IMR-90 (cell line): ENCODE results near the gene GCC2. TPM values are rescaled to one million over a fixed set of nuclear protein-coding genes. Genes with fewer than 3 reads are reported as not detected.

Experiments used
- ATAC-seq: fragments of 200-7000 bp; cut with Tn5 transposase; 2 replicates; pipeline ENCODE4 v1.9.1; 2020; ENCODE audit warnings: low read depth, mild to moderate bottlenecking, moderate library complexity
- BruUV-seq: library from RNA; stranded (reverse); fragments of 400-500 nt; replicated peaks from 2 replicates; lab custom pipeline; 2021; lab: Mats Ljungman, UMichigan
- CTCF ChIA-PET: fragments of 300-600 bp; formaldehyde crosslinking; extraction: SDS; loops from one replicate; lab custom pipeline; 2021; ENCODE audit warnings: antibody characterized with exemption; lab: Yijun Ruan, JAX
- POLR2A ChIA-PET: fragments of 300-600 bp; sonication (Branson Sonifier 250); formaldehyde crosslinking; loops from one replicate; lab custom pipeline; 2022; ENCODE audit warnings: antibody characterized with exemption; ENCODE audit not compliant: unreplicated experiment; lab: Charles Lee
- DNase-seq: peaks from one replicate; pipeline ENCODE4 v3.0.0; 2013
- H2AFZ ChIP-seq: replicated peaks from 2 replicates; pipeline ENCODE3; 2013; ENCODE audit warnings: low read length, mild to moderate bottlenecking; ENCODE audit not compliant: poor library complexity
- H2AK5ac ChIP-seq: 2 replicates; pipeline ENCODE4 v1.6.1; 2013; ENCODE audit warnings: low read depth, low read length, inconsistent platforms
- H2AK9ac ChIP-seq: replicated peaks from 2 replicates; pipeline ENCODE3; 2013; ENCODE audit warnings: mild to moderate bottlenecking, low read depth, low read length, moderate library complexity; ENCODE audit not compliant: poor library complexity
- H2BK120ac ChIP-seq: 2 replicates; pipeline ENCODE4 v1.6.1; 2013; ENCODE audit warnings: low read depth, low read length, inconsistent platforms
- H2BK15ac ChIP-seq: 3 replicates; pipeline ENCODE4 v1.6.1; 2013; ENCODE audit warnings: low read depth, low read length, inconsistent platforms
- H2BK20ac ChIP-seq: 2 replicates; pipeline ENCODE4 v1.6.1; 2013; ENCODE audit warnings: low read depth, mild to moderate bottlenecking, inconsistent platforms, low read length, moderate library complexity
- H2BK5ac ChIP-seq: 2 replicates; pipeline ENCODE4 v1.6.1; 2013; ENCODE audit warnings: mild to moderate bottlenecking, low read depth, low read length, inconsistent platforms; ENCODE audit not compliant: poor library complexity, severe bottlenecking
- H3K14ac ChIP-seq: replicated peaks from 2 replicates; pipeline ENCODE4 v1.6.1; 2013; ENCODE audit warnings: low read depth, low read length, inconsistent platforms
- H3K18ac ChIP-seq: 2 replicates; pipeline ENCODE4 v1.6.1; 2013; ENCODE audit warnings: low read depth, low read length, control low read depth
- H3K23ac ChIP-seq: 2 replicates; pipeline ENCODE4 v1.6.1; 2013; ENCODE audit warnings: low read depth, low read length, inconsistent platforms
- H3K27ac ChIP-seq: 2 replicates; pipeline ENCODE4 v1.5.1; 2013; ENCODE audit warnings: mild to moderate bottlenecking, control low read depth, low read length; ENCODE audit not compliant: insufficient read depth
- H3K27me3 ChIP-seq: 2 replicates; pipeline ENCODE4 v1.6.1; 2013; ENCODE audit warnings: low read length; ENCODE audit not compliant: control insufficient read depth, insufficient read depth
- H3K36me3 ChIP-seq: 2 replicates; pipeline ENCODE4 v1.6.1; 2013; ENCODE audit warnings: low read length, mixed read lengths; ENCODE audit not compliant: control insufficient read depth, insufficient read depth
- H3K4ac ChIP-seq: 2 replicates; pipeline ENCODE4 v1.6.1; 2013; ENCODE audit warnings: low read depth, low read length, inconsistent platforms
- H3K4me1 ChIP-seq: 2 replicates; pipeline ENCODE4 v1.6.1; 2013; ENCODE audit warnings: low read length, mixed read lengths; ENCODE audit not compliant: control insufficient read depth, insufficient read depth
- H3K4me2 ChIP-seq: 2 replicates; pipeline ENCODE4 v1.6.1; 2013; ENCODE audit warnings: low read depth, mild to moderate bottlenecking, control low read depth, low read length, moderate library complexity
- H3K4me3 ChIP-seq: 2 replicates; pipeline ENCODE4 v1.5.1; 2013; ENCODE audit warnings: low read depth, mild to moderate bottlenecking, control low read depth, low read length, moderate library complexity; ENCODE audit not compliant: insufficient read depth
- H3K56ac ChIP-seq: 2 replicates; pipeline ENCODE4 v1.6.1; 2013; ENCODE audit warnings: low read length, inconsistent platforms; ENCODE audit not compliant: insufficient read depth; ENCODE audit errors: extremely low read depth
- H3K79me1 ChIP-seq, 2 experiments: 2 replicates each; pipeline ENCODE4 v1.6.1; 2013; ENCODE audit warnings: low read length in 2 of 2, inconsistent platforms in 1 of 2, low read depth in 1 of 2
- H3K9ac ChIP-seq: 2 replicates; pipeline ENCODE4 v1.6.1; 2013; ENCODE audit warnings: low read depth, low read length, control low read depth
- H3K9me1 ChIP-seq: 2 replicates; pipeline ENCODE4 v1.6.1; 2013; ENCODE audit warnings: low read length, inconsistent platforms; ENCODE audit not compliant: insufficient read depth
- H3K9me3 ChIP-seq: 2 replicates; pipeline ENCODE4 v1.6.1; 2013; ENCODE audit warnings: low read length; ENCODE audit not compliant: control insufficient read depth, insufficient read depth
- H4K20me1 ChIP-seq: 2 replicates; pipeline ENCODE4 v1.6.1; 2013; ENCODE audit warnings: low read length, inconsistent platforms; ENCODE audit not compliant: insufficient read depth
- H4K5ac ChIP-seq: 2 replicates; pipeline ENCODE4 v1.6.1; 2013; ENCODE audit warnings: mild to moderate bottlenecking, low read depth, low read length, control low read depth
- H4K8ac ChIP-seq, 2 experiments: 2 replicates each; pipeline ENCODE4 v1.6.1; 2013; ENCODE audit warnings: low read depth in 2 of 2, low read length in 2 of 2, control low read depth in 1 of 2, inconsistent platforms in 1 of 2
- H4K91ac ChIP-seq: 2 replicates; pipeline ENCODE4 v1.6.1; 2013; ENCODE audit warnings: low read depth, low read length, inconsistent platforms; ENCODE audit not compliant: insufficient read depth
- FOS ChIP-seq: fragments of 150-350 bp; IDR thresholded peaks from 2 replicates; pipeline ENCODE4 v1.6.1; 2016; ENCODE audit warnings: low read depth, low read length
- RCOR1 ChIP-seq: IDR thresholded peaks from 2 replicates; pipeline ENCODE4 v1.6.1; 2012; ENCODE audit warnings: mild to moderate bottlenecking, low read length, improper control_type of control experiment; ENCODE audit not compliant: insufficient replicate concordance
- RFX5 ChIP-seq: IDR thresholded peaks from 2 replicates; pipeline ENCODE4 v1.8.0; 2012; ENCODE audit warnings: low read depth, mild to moderate bottlenecking, low read length, moderate library complexity
- SMC3 ChIP-seq: fragments of 150-350 bp; IDR thresholded peaks from 2 replicates; pipeline ENCODE4 v1.6.1; 2016; ENCODE audit warnings: low read depth, mild to moderate bottlenecking, antibody characterized with exemption, low read length, moderate library complexity
- WGBS, 2 experiments: methylation state at CpG; one replicate each; pipeline versions ENCODE4 v1.1.5 to v1.1.7; 2013; ENCODE audit warnings: missing lambda C conversion rate in 2 of 2; ENCODE audit not compliant: insufficient read length in 1 of 2; ENCODE audit errors: extremely low coverage in 2 of 2; 5-methylcytosine and 5-hydroxymethylcytosine counted together
- dilution Hi-C: fragments of 300-500 bp; cut with HindIII; formaldehyde crosslinking; loops from one replicate; pipeline ENCODE4 v1.14.3; 2018; ENCODE audit warnings: low sequenced_read_pairs; ENCODE audit not compliant: unreplicated experiment
- in situ Hi-C: fragments of 300-500 bp; cut with MboI; formaldehyde crosslinking; loops from 3 replicates; pipeline ENCODE4 v1.14.3; 2019; ENCODE audit warnings: low sequenced_read_pairs, inconsistent platforms, mixed read lengths
- intact Hi-C: fragments of 100-400 bp; cut with micrococcal nuclease; formaldehyde crosslinking; loops from 2 replicates; pipeline ENCODE4 v1.10.0; 2022
- polyA plus RNA-seq, 3 experiments: library from polyadenylated mRNA; depleted of rRNA; stranded (reverse); fragments of >200 nt; gene quantifications; 2 replicates each; pipeline ENCODE4 v1.2.3, GENCODE V29; 2012; ENCODE audit warnings: low replicate concordance in 1 of 3
- total RNA-seq: library from RNA; depleted of rRNA; stranded (reverse); fragments of >200 nt; gene quantifications from 2 replicates; pipeline ENCODE4 v1.2.3, GENCODE V29; 2012
- TF ChIP-seq, protein P1 (sequence below): conservative IDR thresholded peaks from 2 replicates; pipeline ENCODE4 v1.5.1; 2012; ENCODE audit warnings: mild to moderate bottlenecking, low read depth, low read length, improper control_type of control experiment
- TF ChIP-seq, protein P2 (sequence below): fragments of 150-350 bp; IDR thresholded peaks from 2 replicates; pipeline ENCODE4 v1.6.1; 2016; ENCODE audit warnings: low read depth, mild to moderate bottlenecking, low read length, moderate library complexity, borderline replicate concordance

Gene GCC2
- total and polyA plus RNA-seq, 2 of the 4 experiments (the other 2 are of a cell fraction), result 6.4 to 8.6 TPM

DNA sequence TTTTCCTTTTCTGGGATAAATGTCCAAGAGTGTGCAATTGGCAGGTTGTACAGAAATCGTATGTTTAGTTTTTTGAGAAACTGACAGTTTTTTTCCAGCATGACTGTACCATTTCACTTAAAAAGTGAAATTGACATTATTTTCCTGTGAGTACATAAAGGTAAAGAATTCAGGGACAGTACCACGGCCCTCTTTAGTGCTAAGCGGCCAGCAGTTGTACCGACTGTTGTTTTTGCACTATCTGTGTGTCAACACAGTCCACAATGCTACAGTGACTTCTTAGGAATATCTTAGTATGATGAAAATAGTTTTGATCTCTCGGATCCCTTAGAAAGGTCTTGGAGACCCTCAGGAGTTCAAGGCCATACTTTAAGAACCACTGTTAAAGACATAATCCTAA lies 87.9 kb downstream of the GCC2 start:
- Histone ChIP-seq H3K14ac (no peak overlapping the region), H3K27ac (no peak overlapping the region), H3K9ac (no peak overlapping the region), H3K56ac (no peak overlapping the region), H3K4me1 (peaks cover 15% of the 10 kb centered on the region), H2AK5ac (no peak overlapping the region), H4K20me1 (peaks cover 51% of the 10 kb centered on the region), H4K8ac (no peak overlapping the region), H2BK20ac (no peak overlapping the region), H4K5ac (no peak overlapping the region), H2BK120ac (no peak overlapping the region), H2BK5ac (no peak overlapping the region), H3K18ac (no peak overlapping the region), H2AK9ac (no peak overlapping the region), H2AFZ (no peak overlapping the region), H3K9me1 (peaks cover 11% of the 10 kb centered on the region), H3K4me2 (peak overlapping the region; percentile 85), H2BK15ac (no peak overlapping the region), H3K4me3 (no peak overlapping the region), H3K23ac (peak overlapping the region; percentile 24; the same call in 1 of the 2 replicates), H3K9me3 (no peaks in the 10 kb centered on the region), H3K4ac (no peak overlapping the region), H4K91ac (no peak overlapping the region), H3K79me1 (peaks cover 18 to 64% of the 10 kb centered on the region in 2 experiments), H3K36me3 (no peaks in the 10 kb centered on the region; the same call in 1 of the 2 replicates), H3K27me3 (no peaks in the 10 kb centered on the region)
- intact Hi-C loops (no loop called here), dilution Hi-C loops (no loop called here), in situ Hi-C loops (no loop called here)
- POLR2A ChIA-PET, result no interaction called here
- WGBS, 2 experiments, result no CpG with 5 or more reads among the region's 5 CpGs
- no TSS peak for BruUV-seq
- DNase-seq (no peak), ATAC-seq (no peak)
- CTCF ChIA-PET, result no interaction called here
- TF ChIP-seq SMC3 (no peak), RFX5 (no peak), RCOR1 (no peak), FOS (no peak)
- TF ChIP-seq, protein P1, sequence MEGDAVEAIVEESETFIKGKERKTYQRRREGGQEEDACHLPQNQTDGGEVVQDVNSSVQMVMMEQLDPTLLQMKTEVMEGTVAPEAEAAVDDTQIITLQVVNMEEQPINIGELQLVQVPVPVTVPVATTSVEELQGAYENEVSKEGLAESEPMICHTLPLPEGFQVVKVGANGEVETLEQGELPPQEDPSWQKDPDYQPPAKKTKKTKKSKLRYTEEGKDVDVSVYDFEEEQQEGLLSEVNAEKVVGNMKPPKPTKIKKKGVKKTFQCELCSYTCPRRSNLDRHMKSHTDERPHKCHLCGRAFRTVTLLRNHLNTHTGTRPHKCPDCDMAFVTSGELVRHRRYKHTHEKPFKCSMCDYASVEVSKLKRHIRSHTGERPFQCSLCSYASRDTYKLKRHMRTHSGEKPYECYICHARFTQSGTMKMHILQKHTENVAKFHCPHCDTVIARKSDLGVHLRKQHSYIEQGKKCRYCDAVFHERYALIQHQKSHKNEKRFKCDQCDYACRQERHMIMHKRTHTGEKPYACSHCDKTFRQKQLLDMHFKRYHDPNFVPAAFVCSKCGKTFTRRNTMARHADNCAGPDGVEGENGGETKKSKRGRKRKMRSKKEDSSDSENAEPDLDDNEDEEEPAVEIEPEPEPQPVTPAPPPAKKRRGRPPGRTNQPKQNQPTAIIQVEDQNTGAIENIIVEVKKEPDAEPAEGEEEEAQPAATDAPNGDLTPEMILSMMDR, result no peak
- TF ChIP-seq, protein P2, sequence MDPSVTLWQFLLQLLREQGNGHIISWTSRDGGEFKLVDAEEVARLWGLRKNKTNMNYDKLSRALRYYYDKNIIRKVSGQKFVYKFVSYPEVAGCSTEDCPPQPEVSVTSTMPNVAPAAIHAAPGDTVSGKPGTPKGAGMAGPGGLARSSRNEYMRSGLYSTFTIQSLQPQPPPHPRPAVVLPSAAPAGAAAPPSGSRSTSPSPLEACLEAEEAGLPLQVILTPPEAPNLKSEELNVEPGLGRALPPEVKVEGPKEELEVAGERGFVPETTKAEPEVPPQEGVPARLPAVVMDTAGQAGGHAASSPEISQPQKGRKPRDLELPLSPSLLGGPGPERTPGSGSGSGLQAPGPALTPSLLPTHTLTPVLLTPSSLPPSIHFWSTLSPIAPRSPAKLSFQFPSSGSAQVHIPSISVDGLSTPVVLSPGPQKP, result no peak
